GM12874 (cell line): Measurements from ENCODE around the gene LIN28B.

Experiments
- TF ChIP-seq, protein P1 (sequence below): IDR thresholded peaks from 2 replicates; pipeline ENCODE4 v1.5.1; 2011; ENCODE audit warnings: low read depth, mild to moderate bottlenecking, control low read depth, low read length, moderate library complexity; ENCODE audit not compliant: insufficient read depth

Gene LIN28B

DNA sequence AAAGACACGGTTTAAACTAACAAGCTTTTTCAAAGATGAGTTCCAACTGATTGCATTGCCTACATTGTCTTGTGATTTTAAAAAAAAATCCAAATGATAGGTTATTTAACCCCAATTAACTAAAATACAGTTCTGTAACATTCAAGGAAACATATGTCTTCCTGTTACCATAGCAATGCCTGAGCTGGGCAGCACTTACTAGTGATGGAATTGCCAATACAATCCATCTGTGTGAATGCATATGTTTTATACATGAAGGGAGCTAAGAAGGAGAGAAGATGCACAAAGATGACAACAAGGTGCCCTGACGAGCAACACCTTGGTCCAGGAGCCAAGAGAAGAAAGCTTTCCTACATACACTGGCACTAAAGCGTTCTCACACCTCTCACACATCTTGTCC, 154.2 kb downstream of the LIN28B start:
- TF ChIP-seq, protein P1, sequence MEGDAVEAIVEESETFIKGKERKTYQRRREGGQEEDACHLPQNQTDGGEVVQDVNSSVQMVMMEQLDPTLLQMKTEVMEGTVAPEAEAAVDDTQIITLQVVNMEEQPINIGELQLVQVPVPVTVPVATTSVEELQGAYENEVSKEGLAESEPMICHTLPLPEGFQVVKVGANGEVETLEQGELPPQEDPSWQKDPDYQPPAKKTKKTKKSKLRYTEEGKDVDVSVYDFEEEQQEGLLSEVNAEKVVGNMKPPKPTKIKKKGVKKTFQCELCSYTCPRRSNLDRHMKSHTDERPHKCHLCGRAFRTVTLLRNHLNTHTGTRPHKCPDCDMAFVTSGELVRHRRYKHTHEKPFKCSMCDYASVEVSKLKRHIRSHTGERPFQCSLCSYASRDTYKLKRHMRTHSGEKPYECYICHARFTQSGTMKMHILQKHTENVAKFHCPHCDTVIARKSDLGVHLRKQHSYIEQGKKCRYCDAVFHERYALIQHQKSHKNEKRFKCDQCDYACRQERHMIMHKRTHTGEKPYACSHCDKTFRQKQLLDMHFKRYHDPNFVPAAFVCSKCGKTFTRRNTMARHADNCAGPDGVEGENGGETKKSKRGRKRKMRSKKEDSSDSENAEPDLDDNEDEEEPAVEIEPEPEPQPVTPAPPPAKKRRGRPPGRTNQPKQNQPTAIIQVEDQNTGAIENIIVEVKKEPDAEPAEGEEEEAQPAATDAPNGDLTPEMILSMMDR: no peak

DNA sequence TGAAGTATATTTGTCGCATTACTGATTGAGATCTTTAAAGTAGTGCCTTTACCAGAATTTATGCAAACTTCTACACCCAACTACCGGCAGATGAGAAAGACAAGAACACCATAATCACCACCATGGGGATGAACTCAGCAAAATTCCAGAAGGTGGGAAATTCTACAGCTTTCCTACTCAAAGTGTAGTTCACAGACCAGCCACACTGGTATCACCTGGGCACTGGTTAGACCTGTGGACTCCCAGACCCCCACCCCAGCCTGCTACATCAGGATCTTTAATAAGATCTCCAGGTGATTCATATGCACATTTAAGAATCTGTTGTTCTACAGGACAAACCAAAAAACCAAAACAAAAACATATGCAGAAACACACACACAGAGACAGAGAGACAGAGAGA, 155.0 kb downstream of the LIN28B start:
- TF ChIP-seq, protein P1: no peak

DNA sequence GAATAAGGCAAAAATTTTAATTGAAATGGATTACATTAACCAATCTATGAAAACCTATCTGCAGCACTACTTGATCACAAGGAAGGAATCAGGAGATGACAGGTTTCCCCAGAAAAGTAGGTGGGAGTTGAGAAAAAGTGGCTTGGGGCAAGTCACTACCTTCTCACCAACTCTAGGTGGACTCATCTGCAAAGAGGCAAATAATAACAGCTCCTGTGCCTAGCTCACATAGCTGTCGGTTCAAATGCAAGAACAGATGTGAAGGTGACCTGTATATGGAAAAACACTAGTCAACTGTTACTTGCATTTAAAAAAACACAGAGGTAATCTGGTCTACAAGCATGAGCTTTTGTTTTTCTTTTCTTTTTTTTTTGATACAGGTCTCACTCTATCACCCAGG, 155.7 kb downstream of the LIN28B start:
- TF ChIP-seq, protein P1: no peak

DNA sequence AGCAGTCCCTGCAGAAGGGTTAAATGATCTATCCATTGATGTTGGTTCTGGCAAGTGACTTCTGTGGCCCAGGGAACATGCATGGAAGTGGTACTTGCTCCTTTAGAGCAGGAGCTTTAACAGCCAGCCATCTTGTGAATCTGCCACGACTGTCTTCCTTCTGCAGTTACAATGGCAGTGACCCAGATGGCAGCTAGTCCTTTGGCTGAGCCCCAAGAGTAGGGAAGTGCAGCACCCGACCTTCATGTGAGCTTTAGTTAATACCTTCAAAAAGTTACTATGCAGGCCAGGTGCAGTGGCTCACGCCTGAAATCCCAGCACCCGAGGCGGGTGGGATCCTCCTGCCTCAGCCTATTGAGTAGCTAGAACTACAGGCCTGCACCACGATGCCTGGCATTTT, 156.5 kb downstream of the LIN28B start:
- TF ChIP-seq, protein P1: no peak

DNA sequence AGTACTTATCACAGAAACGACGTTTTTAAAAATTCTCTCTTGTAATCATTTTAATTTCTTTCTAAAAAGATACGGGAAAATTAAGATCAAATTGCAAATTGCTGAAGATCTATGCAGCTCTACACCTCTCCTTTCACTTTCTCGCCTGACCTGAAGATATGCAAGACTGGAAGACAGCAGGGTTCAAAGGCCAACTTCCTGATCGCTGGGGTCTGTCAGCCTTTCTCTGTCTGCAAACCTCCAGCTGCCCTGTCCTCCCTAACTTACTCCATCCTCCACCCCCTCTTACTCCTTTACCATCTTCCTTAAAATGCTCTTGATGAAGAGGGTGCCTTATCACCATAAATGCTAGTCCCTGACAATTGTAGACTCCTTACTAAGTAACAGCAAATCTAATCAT, 159.2 kb downstream of the LIN28B start:
- TF ChIP-seq, protein P1: no peak

DNA sequence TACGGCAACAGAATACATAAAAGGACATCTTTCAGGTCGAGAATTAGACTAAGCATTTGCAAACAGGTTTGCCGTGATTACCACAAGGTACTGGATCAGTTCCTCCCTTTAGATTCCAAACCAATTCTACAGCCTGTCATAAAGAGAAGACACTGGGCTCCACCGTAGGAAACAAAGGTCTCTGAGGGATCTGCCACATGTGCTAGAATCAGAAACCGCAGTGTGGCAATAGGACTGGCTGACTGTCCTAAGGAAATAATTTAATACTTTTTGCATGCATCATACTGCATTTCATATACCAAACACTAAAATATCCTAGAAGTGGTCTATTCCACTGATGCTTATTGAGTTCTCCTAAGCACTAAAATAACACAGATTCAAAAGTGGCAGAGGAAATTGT, 163.7 kb downstream of the LIN28B start:
- TF ChIP-seq, protein P1: no peak

DNA sequence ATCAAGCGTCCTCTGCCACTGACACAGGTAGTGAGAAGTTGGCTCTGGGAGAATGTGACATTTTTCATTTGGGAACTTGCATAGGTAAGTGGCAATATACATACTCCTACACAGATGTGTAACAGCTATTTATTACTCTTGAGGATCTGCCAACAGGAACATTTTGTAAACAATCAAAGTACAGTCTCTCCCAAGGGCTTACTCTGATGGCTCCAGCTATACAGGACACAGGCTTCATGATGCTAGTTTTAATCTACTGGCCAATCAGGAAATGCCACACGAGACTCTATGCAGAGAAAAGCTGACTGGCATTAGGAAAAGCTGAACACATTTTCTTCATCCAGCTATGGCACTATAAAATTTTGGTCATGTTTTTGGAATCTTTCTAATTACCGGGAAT, 165.1 kb downstream of the LIN28B start:
- TF ChIP-seq, protein P1: no peak

DNA sequence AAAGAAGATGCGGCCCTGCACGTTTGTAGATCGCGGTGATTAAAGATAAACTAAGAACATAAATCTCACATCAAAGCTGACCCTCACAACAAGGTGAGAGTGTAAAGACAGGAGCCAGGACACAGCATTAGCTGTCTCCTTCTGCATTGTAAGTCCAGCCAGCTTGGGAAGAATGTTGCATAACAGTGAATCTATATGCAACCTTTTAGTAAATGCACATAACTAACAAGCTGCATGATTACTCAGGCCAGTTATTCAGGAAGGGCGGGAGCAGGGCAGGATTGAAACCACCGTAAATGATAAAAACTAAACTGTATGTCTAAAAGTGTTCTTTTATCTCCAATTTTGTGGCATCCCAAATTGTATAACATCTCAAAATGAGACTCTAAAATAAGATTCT, 165.8 kb downstream of the LIN28B start:
- TF ChIP-seq, protein P1: no peak
